WTC11 (cell line): ENCODE measurements around the gene RAB7A. TPM values are rescaled to one million over a fixed set of nuclear protein-coding genes. Genes with fewer than 3 reads are reported as not detected.

Experiments
- CBFB ChIP-seq: sonication (generic); formaldehyde crosslinking; IDR thresholded peaks from 2 replicates; pipeline ENCODE4 v1.8.1; 2022; ENCODE audit warnings: mild to moderate bottlenecking, low read depth, missing genetic modification reagents
- CREB1 ChIP-seq: sonication (generic); formaldehyde crosslinking; IDR thresholded peaks from 2 replicates; pipeline ENCODE4 v1.8.0; 2023; ENCODE audit warnings: mild to moderate bottlenecking, missing genetic modification reagents
- CREM ChIP-seq: sonication (generic); formaldehyde crosslinking; IDR thresholded peaks from 2 replicates; pipeline ENCODE4 v1.8.1; 2022; ENCODE audit warnings: mild to moderate bottlenecking, missing genetic modification reagents, moderate library complexity
- E2F5 ChIP-seq: sonication (generic); formaldehyde crosslinking; IDR thresholded peaks from 2 replicates; pipeline ENCODE4 v1.8.1; 2022; ENCODE audit warnings: mild to moderate bottlenecking, moderate library complexity, missing genetic modification reagents
- ESRRA ChIP-seq: sonication (generic); formaldehyde crosslinking; IDR thresholded peaks from 2 replicates; pipeline ENCODE4 v1.8.1; 2022; ENCODE audit warnings: mild to moderate bottlenecking, missing genetic modification reagents, borderline replicate concordance
- FOXK1 ChIP-seq: sonication (generic); formaldehyde crosslinking; IDR thresholded peaks from 2 replicates; pipeline ENCODE4 v1.8.0; 2022; ENCODE audit warnings: mild to moderate bottlenecking, moderate library complexity, missing genetic modification reagents
- FOXP1 ChIP-seq: sonication (generic); formaldehyde crosslinking; IDR thresholded peaks from 2 replicates; pipeline ENCODE4 v1.8.0; 2022; ENCODE audit warnings: missing genetic modification reagents, mild to moderate bottlenecking, moderate library complexity, borderline replicate concordance
- GRHL2 ChIP-seq: fragments of 250-450 bp; sonication (Bioruptor Pico); IDR thresholded peaks from 2 replicates; pipeline ENCODE4 v1.8.0; 2022; ENCODE audit warnings: mild to moderate bottlenecking, moderate library complexity; ENCODE audit not compliant: insufficient replicate concordance, severe bottlenecking
- JUN ChIP-seq: sonication (generic); formaldehyde crosslinking; IDR thresholded peaks from 2 replicates; pipeline ENCODE4 v1.8.0; 2023; ENCODE audit warnings: mild to moderate bottlenecking, missing genetic modification reagents
- KAT7 ChIP-seq: sonication (generic); formaldehyde crosslinking; IDR thresholded peaks from 2 replicates; pipeline ENCODE4 v1.8.1; 2023; ENCODE audit warnings: missing genetic modification reagents, mild to moderate bottlenecking, borderline replicate concordance
- NFYB ChIP-seq: sonication (generic); formaldehyde crosslinking; conservative IDR thresholded peaks from 2 replicates; pipeline ENCODE4 v1.8.0; 2022; ENCODE audit warnings: low read depth, missing genetic modification reagents
- RORB ChIP-seq: fragments of 250-450 bp; sonication (Bioruptor Pico); IDR thresholded peaks from 2 replicates; pipeline ENCODE4 v1.9.0; 2021; ENCODE audit warnings: mild to moderate bottlenecking
- TEAD1 ChIP-seq: sonication (generic); formaldehyde crosslinking; IDR thresholded peaks from 2 replicates; pipeline ENCODE4 v1.8.0; 2022; ENCODE audit warnings: mild to moderate bottlenecking, missing genetic modification reagents
- ZNF671 ChIP-seq: fragments of 250-450 bp; sonication (Bioruptor Pico); IDR thresholded peaks from 2 replicates; pipeline ENCODE4 v1.8.0; 2021; ENCODE audit warnings: mild to moderate bottlenecking
- ZSCAN18 ChIP-seq: fragments of 250-450 bp; sonication (Bioruptor Pico); IDR thresholded peaks from 2 replicates; pipeline ENCODE4 v2.1.2; 2022; ENCODE audit warnings: mild to moderate bottlenecking, moderate library complexity
- total RNA-seq: library from RNA; stranded (reverse); gene quantifications from 3 replicates; pipeline ENCODE4 v1.2.3, GENCODE V29; 2021
- TF ChIP-seq, protein P1 (sequence below): fragments of 250-450 bp; sonication (Bioruptor Pico); IDR thresholded peaks from 2 replicates; pipeline ENCODE4 v1.9.0; 2021; ENCODE audit warnings: moderate library complexity, mild to moderate bottlenecking, inconsistent platforms, borderline replicate concordance
- TF ChIP-seq, protein P2 (sequence below): sonication (generic); formaldehyde crosslinking; IDR thresholded peaks from 2 replicates; pipeline ENCODE4 v1.8.0; 2023; ENCODE audit warnings: missing genetic modification reagents, mild to moderate bottlenecking, borderline replicate concordance
- TF ChIP-seq, protein P3 (sequence below): fragments of 250-450 bp; sonication (Bioruptor Pico); IDR thresholded peaks from 2 replicates; pipeline ENCODE4 v1.8.0; 2021; ENCODE audit warnings: mild to moderate bottlenecking

Gene RAB7A
- total RNA-seq, 1 experiment from 2014 or later = 184 TPM

- TF ChIP-seq JUN = no peak
- peak; percentile 19; the same call in 1 of the 2 replicates for TF ChIP-seq ESRRA (CRISPR knock-in tag)
- TF ChIP-seq NFYB = no peak
- TF ChIP-seq RORB (CRISPR knock-in tag) = no peak
- TF ChIP-seq TEAD1 (CRISPR knock-in tag) = no peak; the same call in 1 of the 2 replicates
- TF ChIP-seq CBFB (CRISPR knock-in tag) = peak; percentile 39; the same call in 1 of the 2 replicates
- TF ChIP-seq KAT7 (CRISPR knock-in tag) = 0 out of 2 replicates have a peak, but pooled peaks have one; percentile 14
- peak; percentile 81; the same call in 1 of the 2 replicates for TF ChIP-seq CREM (CRISPR knock-in tag)
- TF ChIP-seq ZNF671 = 0 out of 2 replicates have a peak, but pooled peaks have one; percentile 19
- no peak for TF ChIP-seq ZSCAN18 (CRISPR knock-in tag)
- TF ChIP-seq CREB1 = peak; percentile 81
- TF ChIP-seq FOXP1 = peak; percentile 75; the same call in 1 of the 2 replicates
- TF ChIP-seq FOXK1 (CRISPR knock-in tag) = peak; percentile 54; the same call in 1 of the 2 replicates
- TF ChIP-seq, protein P1, sequence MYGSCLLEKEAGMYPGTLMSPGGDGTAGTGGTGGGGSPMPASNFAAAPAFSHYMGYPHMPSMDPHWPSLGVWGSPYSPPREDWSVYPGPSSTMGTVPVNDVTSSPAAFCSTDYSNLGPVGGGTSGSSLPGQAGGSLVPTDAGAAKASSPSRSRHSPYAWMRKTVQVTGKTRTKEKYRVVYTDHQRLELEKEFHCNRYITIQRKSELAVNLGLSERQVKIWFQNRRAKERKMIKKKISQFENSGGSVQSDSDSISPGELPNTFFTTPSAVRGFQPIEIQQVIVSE (CRISPR knock-in tag) = no peak
- TF ChIP-seq, protein P2, sequence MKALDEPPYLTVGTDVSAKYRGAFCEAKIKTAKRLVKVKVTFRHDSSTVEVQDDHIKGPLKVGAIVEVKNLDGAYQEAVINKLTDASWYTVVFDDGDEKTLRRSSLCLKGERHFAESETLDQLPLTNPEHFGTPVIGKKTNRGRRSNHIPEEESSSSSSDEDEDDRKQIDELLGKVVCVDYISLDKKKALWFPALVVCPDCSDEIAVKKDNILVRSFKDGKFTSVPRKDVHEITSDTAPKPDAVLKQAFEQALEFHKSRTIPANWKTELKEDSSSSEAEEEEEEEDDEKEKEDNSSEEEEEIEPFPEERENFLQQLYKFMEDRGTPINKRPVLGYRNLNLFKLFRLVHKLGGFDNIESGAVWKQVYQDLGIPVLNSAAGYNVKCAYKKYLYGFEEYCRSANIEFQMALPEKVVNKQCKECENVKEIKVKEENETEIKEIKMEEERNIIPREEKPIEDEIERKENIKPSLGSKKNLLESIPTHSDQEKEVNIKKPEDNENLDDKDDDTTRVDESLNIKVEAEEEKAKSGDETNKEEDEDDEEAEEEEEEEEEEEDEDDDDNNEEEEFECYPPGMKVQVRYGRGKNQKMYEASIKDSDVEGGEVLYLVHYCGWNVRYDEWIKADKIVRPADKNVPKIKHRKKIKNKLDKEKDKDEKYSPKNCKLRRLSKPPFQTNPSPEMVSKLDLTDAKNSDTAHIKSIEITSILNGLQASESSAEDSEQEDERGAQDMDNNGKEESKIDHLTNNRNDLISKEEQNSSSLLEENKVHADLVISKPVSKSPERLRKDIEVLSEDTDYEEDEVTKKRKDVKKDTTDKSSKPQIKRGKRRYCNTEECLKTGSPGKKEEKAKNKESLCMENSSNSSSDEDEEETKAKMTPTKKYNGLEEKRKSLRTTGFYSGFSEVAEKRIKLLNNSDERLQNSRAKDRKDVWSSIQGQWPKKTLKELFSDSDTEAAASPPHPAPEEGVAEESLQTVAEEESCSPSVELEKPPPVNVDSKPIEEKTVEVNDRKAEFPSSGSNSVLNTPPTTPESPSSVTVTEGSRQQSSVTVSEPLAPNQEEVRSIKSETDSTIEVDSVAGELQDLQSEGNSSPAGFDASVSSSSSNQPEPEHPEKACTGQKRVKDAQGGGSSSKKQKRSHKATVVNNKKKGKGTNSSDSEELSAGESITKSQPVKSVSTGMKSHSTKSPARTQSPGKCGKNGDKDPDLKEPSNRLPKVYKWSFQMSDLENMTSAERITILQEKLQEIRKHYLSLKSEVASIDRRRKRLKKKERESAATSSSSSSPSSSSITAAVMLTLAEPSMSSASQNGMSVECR (CRISPR knock-in tag) = peak; percentile 77; the same call in 1 of the 2 replicates
- TF ChIP-seq GRHL2 (CRISPR knock-in tag) = no peak
- TF ChIP-seq, protein P3, sequence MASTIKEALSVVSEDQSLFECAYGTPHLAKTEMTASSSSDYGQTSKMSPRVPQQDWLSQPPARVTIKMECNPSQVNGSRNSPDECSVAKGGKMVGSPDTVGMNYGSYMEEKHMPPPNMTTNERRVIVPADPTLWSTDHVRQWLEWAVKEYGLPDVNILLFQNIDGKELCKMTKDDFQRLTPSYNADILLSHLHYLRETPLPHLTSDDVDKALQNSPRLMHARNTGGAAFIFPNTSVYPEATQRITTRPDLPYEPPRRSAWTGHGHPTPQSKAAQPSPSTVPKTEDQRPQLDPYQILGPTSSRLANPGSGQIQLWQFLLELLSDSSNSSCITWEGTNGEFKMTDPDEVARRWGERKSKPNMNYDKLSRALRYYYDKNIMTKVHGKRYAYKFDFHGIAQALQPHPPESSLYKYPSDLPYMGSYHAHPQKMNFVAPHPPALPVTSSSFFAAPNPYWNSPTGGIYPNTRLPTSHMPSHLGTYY (CRISPR knock-in tag) = peak; percentile 60; the same call in 1 of the 2 replicates
- TF ChIP-seq E2F5 (CRISPR knock-in tag) = peak; percentile 89
These were observed 45.2 kb upstream of the RAB7A start (continued) for GRCh38 chr3:128680603-128681368.
